ENCODE data around the gene TMEM208. TPM values are rescaled to one million over a fixed set of nuclear protein-coding genes. Genes with fewer than 3 reads are reported as not detected.
A peak's percentile ranks its signal among the peaks of the same experiment; 100 is the strongest.

The TMEM208 gene
- total RNA-seq, 6 donors from 2014 or later = 21.1 to 50.6 (median 48.5) TPM

- no peak for TF ChIP-seq POLR2AphosphoS5 (IDR thresholded peaks at IDR 0.05)
- no peak for TF ChIP-seq POLR2A (IDR thresholded peaks at IDR 0.05)
- no peak for TF ChIP-seq CTCF (IDR thresholded peaks at IDR 0.05)
- no peak for TF ChIP-seq EP300 (IDR thresholded peaks at IDR 0.05)
- no peak overlapping the region for H3K27ac ChIP-seq
- DNase-seq (peak in 1 of 2 donors; percentile 73), ATAC-seq (ENCODE audit: low FRiP score in 2 of 2) (no peak)
- H3K4me1 ChIP-seq = peaks cover 12 to 32% (median 15%) of the 10 kb centered on the region in 4 donors
- no peak overlapping the region for H3K4me3 ChIP-seq
- H3K9me3 ChIP-seq = no peaks in the 10 kb centered on the region
- no peaks in the 10 kb centered on the region for H3K27me3 ChIP-seq
- H3K36me3 ChIP-seq = peaks cover 17 to 84% (median 70%) of the 10 kb centered on the region in 4 donors
- WGBS, 2 donors = 93 to 95% methylated on average over 11 to 35 of the region's 40 CpGs
These were observed 25.3 kb upstream of the TMEM208 start for GRCh38 chr16:67201411-67202345.

GRCh38 chr16:67202426-67202825, 24.5 kb upstream of the TMEM208 start:
- H3K36me3 ChIP-seq = peaks cover 17 to 79% (median 62%) of the 10 kb centered on the region in 4 donors

GRCh38 chr16:67202956-67203493, 23.9 kb upstream of the TMEM208 start:
- DNase-seq = peak in 1 of 2 donors; percentile 69
- Histone ChIP-seq H3K4me1 (peaks cover 11 to 26% (median 18%) of the 10 kb centered on the region in 4 donors), H3K27ac (no peak overlapping the region), H3K27me3 (no peaks in the 10 kb centered on the region), H3K36me3 (peaks cover 17 to 77% (median 56%) of the 10 kb centered on the region in 4 donors), H3K9me3 (no peaks in the 10 kb centered on the region), H3K4me3 (no peak overlapping the region)
- 89 to 93% methylated on average over 14 to 21 of the region's 23 CpGs for WGBS, 2 donors
- no peak for TF ChIP-seq CTCF (IDR thresholded peaks at IDR 0.05)
- no peak for TF ChIP-seq POLR2AphosphoS5 (IDR thresholded peaks at IDR 0.05)
- TF ChIP-seq EP300 (IDR thresholded peaks at IDR 0.05) = no peak
- no peak for TF ChIP-seq POLR2A (IDR thresholded peaks at IDR 0.05)
- no peak for ATAC-seq (ENCODE audit: low FRiP score in 2 of 2)

More at GRCh38 chr16:67202426-67202825, 24.5 kb upstream of the TMEM208 start:
- 94 to 100% methylated on average over 5 to 12 of the region's 12 CpGs for WGBS, 2 donors
- no peak for ATAC-seq (ENCODE audit: low FRiP score in 2 of 2)
- Histone ChIP-seq H3K27ac (no peak overlapping the region), H3K27me3 (no peaks in the 10 kb centered on the region), H3K9me3 (no peaks in the 10 kb centered on the region), H3K4me1 (peaks cover 15 to 32% (median 19%) of the 10 kb centered on the region in 4 donors), H3K4me3 (no peak overlapping the region)
- no peak for DNase-seq
- TF ChIP-seq CTCF (IDR thresholded peaks at IDR 0.05) (no peak), POLR2AphosphoS5 (IDR thresholded peaks at IDR 0.05) (no peak), POLR2A (IDR thresholded peaks at IDR 0.05) (no peak), EP300 (IDR thresholded peaks at IDR 0.05) (no peak)

GRCh38 chr16:67204076-67204475, 22.9 kb upstream of the TMEM208 start:
- TF ChIP-seq POLR2A (IDR thresholded peaks at IDR 0.05) (no peak), EP300 (IDR thresholded peaks at IDR 0.05) (no peak), POLR2AphosphoS5 (IDR thresholded peaks at IDR 0.05) (no peak), CTCF (IDR thresholded peaks at IDR 0.05) (no peak)
- no peak overlapping the region for H3K27ac ChIP-seq
- no peaks in the 10 kb centered on the region for H3K27me3 ChIP-seq
- DNase-seq (no peak), ATAC-seq (ENCODE audit: low FRiP score in 2 of 2) (no peak)
- H3K4me3 ChIP-seq = no peak overlapping the region
- H3K4me1 ChIP-seq = peaks cover 3 to 16% (median 9%) of the 10 kb centered on the region in 4 donors
- no peaks in the 10 kb centered on the region for H3K9me3 ChIP-seq
- H3K36me3 ChIP-seq = peaks cover 17 to 69% (median 48%) of the 10 kb centered on the region in 4 donors
- 57% methylated on average over 1 of the region's 4 CpGs; no CpG with 5 or more reads in 1 of the 2 donors for WGBS, 2 donors
